ENCODE results near the gene EPHB6.

The EPHB6 gene

GRCh38 chr7:142854372-142855113 is at the start of gene EPHB6:
TSS of gene EPHB6 (plus strand) at chr7:142855076. CDS start at chr7:142863228, 8,152 bp downstream.
- peak; percentile 45 to 46 for DNase-seq (ENCODE audit: low read depth in 2 of 2)

DNA sequence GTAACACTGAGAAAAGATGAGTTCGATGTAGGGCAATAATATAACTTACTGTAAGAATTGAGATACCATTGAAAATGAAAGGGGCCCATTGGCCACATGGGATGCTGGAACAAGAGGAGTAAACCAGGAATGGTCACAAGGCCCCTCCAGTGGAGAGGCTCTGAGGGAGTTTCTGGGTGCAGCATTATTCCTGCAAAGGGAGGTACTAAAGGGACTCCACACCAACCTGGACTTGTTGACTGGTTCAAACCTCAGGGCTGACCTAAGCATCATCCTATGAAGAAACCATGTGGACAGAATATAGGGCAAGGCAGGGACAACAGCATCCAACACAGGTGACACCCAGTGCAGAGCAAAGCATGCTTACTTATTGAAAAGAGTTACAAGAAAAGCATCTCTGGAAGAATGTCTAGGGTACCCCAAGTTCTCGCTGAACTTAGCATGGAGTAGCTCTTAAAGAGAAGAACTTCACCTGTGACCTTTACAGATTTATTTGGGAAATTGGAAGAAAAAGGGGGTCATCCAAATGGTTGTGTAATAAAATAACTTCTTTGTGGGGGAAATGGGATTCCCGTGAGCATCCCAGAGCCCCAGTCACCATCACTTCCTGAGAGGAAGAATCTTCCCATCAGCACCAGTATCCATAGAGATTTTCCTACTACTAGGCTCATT is 49.4 kb upstream of the EPHB6 start:
- no peak for DNase-seq (ENCODE audit: low read depth in 2 of 2)

- DNase-seq (ENCODE audit: low read depth in 2 of 2): no peak
Observed at GRCh38 chr7:142806022-142806356, 48.9 kb upstream of the EPHB6 start.

DNA sequence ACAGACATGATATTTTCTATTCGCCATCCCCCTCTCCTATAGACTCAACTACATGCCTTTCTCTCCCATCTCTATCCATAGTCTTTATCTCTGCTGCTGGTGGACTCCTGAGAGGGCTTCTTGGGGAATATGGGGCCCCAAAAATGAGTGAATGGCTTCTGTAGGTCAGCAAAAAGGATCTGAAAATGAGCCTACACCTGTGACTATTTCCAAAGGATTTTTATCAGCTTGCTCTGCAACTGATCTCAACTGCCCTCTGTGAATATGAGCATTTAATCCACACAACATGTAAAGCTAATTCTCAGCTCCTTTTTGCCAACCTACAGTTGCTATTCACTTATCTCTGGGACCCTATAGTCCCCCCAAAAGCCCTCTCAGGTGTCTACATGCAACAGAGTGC is 47.9 kb upstream of the EPHB6 start:
- no peak for DNase-seq (ENCODE audit: low read depth in 2 of 2)

DNA sequence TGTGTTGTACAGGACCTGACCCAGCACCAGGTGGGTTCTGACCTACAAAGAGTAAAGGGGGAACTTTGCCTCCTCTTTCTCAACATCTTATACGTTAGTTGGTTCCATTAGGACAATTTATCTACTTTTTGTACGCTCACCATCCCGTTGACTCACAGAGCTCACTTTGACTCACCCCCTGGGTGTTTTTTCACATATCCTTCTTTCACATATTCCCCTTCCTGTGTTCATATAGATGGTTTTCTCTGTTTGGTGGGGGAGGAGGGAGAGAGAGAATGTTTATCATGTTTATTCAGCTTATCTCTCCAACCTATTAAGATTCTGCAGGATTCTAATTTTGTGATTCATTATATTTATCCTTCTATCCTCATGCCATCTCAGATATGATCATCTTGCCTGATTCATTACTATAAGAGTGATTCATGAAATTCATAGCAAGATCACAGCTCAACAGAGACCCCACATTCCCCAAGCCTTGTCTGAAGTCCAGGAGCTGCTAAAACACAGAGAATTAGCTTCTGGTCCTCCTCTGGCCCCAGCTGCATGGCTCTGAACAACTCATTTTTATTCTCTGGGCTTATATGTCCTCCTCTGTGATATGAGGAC is 46.9 kb upstream of the EPHB6 start:
- no peak for DNase-seq (ENCODE audit: low read depth in 2 of 2)

DNA sequence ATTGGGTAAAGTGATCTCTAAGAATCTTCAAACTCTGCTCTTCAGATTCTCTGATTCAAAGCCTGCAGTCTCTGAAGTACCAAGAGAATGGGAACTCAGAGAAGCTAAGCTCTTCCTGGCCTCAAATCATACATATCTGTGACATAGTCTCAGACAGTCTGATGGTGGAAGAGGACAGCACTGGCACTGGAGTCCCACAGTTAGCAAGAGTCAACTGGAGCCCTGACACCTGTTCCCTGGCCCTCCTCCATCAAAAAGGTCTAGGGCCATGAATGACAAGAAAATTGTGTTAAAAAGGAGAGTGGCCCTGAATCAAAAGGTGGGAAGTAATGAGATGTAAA is 46.4 kb upstream of the EPHB6 start:
- no peak for DNase-seq (ENCODE audit: low read depth in 2 of 2)

GRCh38 chr7:142808802-142809583 is 45.9 kb upstream of the EPHB6 start:
- peak; percentile 88 to 89 for DNase-seq (ENCODE audit: low read depth in 2 of 2)

DNA sequence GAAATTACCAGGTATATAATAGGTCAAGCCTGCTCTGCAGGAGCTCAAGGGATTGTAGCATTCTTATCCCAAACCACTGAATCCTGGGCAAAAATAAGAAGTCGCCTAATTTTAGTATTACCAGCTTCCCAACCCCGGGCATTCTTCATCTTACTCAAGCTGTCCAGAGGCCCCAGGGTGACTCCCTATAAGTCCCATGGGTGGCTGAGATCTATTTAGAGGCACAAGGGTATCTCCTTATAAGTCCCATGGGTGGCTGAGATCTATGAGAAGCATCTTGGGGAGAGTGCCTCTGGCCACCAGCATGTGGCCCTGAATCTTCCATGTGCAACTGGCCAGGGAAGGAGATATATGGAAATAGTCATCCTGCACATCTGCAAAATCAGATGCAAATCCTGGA is 45.2 kb upstream of the EPHB6 start:
- no peak for DNase-seq (ENCODE audit: low read depth in 2 of 2)

- no peak for DNase-seq (ENCODE audit: low read depth in 2 of 2)
Observed at GRCh38 chr7:142811154-142811737, 43.6 kb upstream of the EPHB6 start.

DNA sequence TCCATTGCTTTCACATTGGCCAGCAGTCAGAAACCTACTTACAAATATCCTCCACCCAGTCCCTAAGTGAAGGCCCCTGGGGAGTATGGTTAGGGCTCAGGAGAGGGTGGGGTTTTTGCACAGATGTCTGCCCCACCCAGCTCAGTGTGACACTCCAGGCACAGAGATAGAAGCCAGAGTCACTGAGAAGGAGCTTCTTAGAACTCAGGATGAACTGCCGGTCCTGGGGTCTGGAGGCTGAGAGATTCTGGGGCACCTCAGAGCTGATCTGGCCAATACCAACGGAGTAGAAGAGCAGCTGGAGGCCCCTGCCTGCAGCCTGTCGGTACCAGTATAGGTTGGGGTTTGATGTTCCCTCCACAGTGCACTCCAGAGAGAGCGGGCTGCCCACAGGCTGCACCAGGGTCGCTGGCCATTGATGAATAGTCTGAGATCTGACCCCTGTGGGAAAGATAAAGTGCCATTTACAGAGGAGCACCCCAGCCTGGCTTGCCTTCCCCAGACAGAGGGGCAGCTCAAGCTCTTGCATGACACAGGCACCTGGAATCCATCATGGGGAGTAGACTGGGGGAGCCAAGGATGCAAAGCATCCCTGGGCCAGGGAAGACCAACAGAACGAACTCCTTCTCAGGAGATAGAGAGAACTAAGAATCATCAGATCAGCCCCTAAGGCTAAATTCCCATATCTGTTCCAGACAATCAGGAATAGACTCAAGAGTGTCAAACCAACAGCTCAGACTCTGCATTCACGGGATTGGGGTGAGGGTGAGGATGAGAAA is 42.2 kb upstream of the EPHB6 start:
- DNase-seq (ENCODE audit: low read depth in 2 of 2): no peak

- no peak for DNase-seq (ENCODE audit: low read depth in 2 of 2)
Observed at GRCh38 chr7:142813226-142813625, 41.6 kb upstream of the EPHB6 start.

GRCh38 chr7:142813699-142814098 is 41.2 kb upstream of the EPHB6 start:
- DNase-seq (ENCODE audit: low read depth in 2 of 2): no peak

- no peak for DNase-seq (ENCODE audit: low read depth in 2 of 2)
Observed at GRCh38 chr7:142814451-142814850, 40.4 kb upstream of the EPHB6 start.

DNA sequence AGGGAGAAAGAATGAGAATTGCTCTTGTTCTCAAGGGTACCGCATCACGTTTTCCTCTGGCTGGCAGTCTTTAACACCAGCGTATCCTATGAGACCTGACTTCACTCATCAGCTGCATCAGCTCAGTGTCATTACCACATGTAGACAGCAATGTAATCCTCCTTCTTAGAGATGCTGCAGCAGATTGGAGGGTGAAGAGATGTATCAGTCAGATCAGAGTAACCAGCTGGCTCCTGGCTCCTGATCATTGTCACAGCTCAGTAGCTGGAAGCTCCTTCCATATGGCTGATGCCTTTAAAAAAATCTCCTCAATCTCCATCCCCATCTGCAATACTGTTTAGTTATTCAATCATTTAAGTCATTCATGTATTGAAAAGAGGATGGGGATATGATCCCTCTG is 39.7 kb upstream of the EPHB6 start:
- DNase-seq (ENCODE audit: low read depth in 2 of 2): no peak

DNA sequence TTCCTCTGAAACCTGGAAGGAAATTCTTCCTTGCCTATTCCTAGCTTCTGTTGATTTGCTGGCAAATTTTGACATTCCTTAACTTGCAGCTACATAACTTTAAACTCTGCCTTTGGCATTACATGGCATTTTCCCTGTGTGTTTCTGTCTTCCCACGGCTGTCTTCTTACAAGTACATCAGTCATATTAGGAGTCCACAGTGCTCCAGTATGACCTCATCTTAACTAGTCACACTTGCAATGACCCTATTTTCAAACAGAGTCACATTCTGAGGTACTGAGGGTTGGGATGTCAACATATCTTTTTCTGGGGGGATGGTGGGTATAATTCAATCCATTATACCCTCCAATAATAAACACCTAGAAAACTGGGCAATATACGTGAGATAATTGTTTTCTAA is 37.4 kb upstream of the EPHB6 start:
- DNase-seq (ENCODE audit: low read depth in 2 of 2): no peak

- no peak for DNase-seq (ENCODE audit: low read depth in 2 of 2)
Observed at GRCh38 chr7:142819530-142819929, 35.3 kb upstream of the EPHB6 start.

DNA sequence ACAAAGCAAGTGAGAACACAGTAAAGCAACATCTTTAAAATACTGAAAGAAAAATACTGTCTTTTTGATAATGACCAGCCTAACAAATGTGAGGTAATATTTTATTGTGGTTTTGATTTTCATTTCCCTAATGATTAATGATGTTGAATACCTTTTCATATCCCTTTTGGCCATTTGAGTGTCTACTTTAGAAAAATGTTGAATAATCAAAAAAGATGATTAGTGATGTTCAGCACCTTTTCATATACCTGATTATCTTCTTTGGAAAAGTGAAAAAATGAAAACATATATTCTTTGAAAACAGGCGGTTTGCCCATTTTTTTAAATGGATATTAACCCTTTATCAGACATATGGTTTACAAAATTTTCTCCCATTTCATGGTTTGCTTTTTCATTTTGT is 32.2 kb upstream of the EPHB6 start:
- DNase-seq (ENCODE audit: low read depth in 2 of 2): no peak

DNA sequence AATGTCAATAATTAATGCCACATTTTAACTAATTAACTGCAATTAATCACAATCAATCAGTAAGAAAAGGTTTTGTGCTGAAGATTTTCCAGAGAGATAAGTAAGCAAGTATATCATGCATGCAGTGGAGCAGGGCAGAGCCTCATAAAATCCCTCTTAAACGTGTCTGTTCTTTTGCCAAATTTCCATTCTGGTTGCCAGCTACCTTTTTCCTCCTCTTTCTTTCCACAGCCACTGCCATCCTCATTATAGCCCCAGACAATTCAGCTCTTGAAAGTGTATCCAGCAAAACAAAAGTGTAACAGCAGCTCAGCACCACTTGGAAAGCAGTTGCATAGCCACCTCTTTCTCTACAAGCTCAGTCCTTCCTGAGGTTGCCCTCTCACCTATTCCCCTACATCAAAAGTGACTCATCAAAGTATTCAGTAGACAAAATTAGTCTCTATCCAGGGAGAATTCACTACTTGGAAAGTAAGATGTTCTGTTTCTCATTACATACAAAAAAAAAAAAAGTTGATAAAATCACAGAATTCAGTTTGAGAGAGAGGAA is 26.9 kb upstream of the EPHB6 start:
- DNase-seq (ENCODE audit: low read depth in 2 of 2): no peak

- DNase-seq (ENCODE audit: low read depth in 2 of 2): no peak
Observed at GRCh38 chr7:142832417-142832816, 22.5 kb upstream of the EPHB6 start.

DNA sequence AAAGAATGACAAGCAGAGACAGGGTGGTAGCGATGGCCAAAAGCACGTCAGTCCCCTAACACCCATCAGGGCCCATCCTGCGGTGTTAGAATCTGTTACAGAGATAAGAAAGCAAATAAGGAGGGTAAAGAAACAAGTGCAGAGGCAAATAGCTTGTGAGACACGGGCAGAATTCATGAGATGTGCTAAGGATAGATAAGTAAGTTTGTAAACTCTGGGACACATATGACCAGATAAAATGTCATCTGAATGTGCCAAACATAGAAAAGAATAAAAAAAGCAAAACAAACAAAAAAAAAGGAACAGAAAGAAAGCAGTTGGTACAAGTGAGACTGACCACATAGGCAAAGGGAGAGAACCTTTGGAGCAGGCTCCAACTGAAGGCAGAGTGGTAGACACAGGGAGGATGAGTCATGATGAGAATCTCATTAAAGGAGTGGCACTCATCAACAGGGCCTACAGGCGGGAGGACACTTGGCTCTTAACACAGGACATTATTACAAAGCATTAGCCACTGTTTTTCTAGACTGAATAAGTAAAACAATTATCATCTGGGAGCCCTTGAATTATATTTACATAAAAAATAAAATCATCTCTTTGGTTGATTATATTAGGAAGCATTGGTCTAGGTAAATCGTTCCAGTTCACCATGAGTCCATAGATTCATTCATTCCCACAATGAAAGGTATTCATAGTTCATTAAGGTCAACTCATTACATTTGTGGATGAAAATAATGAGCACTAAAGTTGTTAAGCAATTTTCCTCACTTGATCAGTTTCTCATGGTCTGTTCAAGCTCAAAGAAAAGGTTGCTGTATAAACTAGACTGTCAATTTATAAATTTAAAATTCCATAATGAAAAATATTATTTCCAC is 21.5 kb upstream of the EPHB6 start:
- DNase-seq (ENCODE audit: low read depth in 2 of 2): no peak
